DMS114 treated with DMSO at 0.1 percent for 48 hours (cell line): ENCODE results near the gene LYZL6.
"Not testable (repeated sequence)": the region's sequence is repeated elsewhere in the genome, so short reads cannot be mapped to it uniquely, and the experiment has no call there.

Source experiments
- DNase-seq: peaks from one replicate; lab custom pipeline; 2025; ENCODE audit not compliant: unreplicated experiment; lab: John Stamatoyannopoulos, UW

LYZL6 gene

GRCh38 chr17:35909408-35909807 lies 34.1 kb downstream of the LYZL6 start:
- no peak for DNase-seq

- DNase-seq, result no peak
Measured at GRCh38 chr17:35907691-35908090, 35.8 kb downstream of the LYZL6 start.

- no peak for DNase-seq
Measured at GRCh38 chr17:35906926-35907637, 36.4 kb downstream of the LYZL6 start.

- DNase-seq, result no peak
Measured at GRCh38 chr17:35906191-35906925, 37.2 kb downstream of the LYZL6 start.

GRCh38 chr17:35903451-35903850 lies 40.1 kb downstream of the LYZL6 start:
- no peak for DNase-seq

- no peak for DNase-seq
Measured at GRCh38 chr17:35901631-35902175, 41.8 kb downstream of the LYZL6 start.

GRCh38 chr17:35900708-35901480 lies 42.6 kb downstream of the LYZL6 start:
- DNase-seq, result no peak

GRCh38 chr17:35900280-35900679 lies 43.2 kb downstream of the LYZL6 start:
- DNase-seq, result no peak

GRCh38 chr17:35898283-35899070 lies 45.0 kb downstream of the LYZL6 start:
- DNase-seq, result no peak

- not testable (repeated sequence) for DNase-seq
Measured at GRCh38 chr17:35897772-35898171, 45.7 kb downstream of the LYZL6 start.

GRCh38 chr17:35895636-35896587 lies 47.6 kb downstream of the LYZL6 start:
- no peak for DNase-seq

GRCh38 chr17:35894206-35894605 lies 49.3 kb downstream of the LYZL6 start:
- DNase-seq, result no peak

- DNase-seq, result no peak
Measured at GRCh38 chr17:35893751-35894150, 49.8 kb downstream of the LYZL6 start.

- no peak for DNase-seq
Measured at GRCh38 chr17:35892091-35893035, 51.1 kb downstream of the LYZL6 start.

- DNase-seq, result no peak
Measured at GRCh38 chr17:35891269-35891668, 52.2 kb downstream of the LYZL6 start.

- DNase-seq, result no peak
Measured at GRCh38 chr17:35890774-35891155, 52.7 kb downstream of the LYZL6 start.

- DNase-seq, result no peak
Measured at GRCh38 chr17:35889818-35890773, 53.4 kb downstream of the LYZL6 start.
